PC-9 (cell line): ENCODE results near the gene LMO2.
"Not testable (repeated sequence)": the region's sequence is repeated elsewhere in the genome, so short reads cannot be mapped to it uniquely, and the experiment has no call there.

Source experiments
- CTCF ChIP-seq: fragments of 200-600 bp; sonication (generic); conservative IDR thresholded peaks from 2 replicates; pipeline ENCODE4 v1.6.1; 2017; ENCODE audit warnings: mixed run types, antibody characterized with exemption, mild to moderate bottlenecking, moderate library complexity
- EZH2 ChIP-seq: fragments of 200-600 bp; sonication (generic); IDR thresholded peaks from 2 replicates; pipeline ENCODE4 v1.8.0; 2017; ENCODE audit warnings: antibody characterized with exemption, low read depth

- TF ChIP-seq EZH2, CTCF: not testable (repeated sequence)
These were observed 40.0 kb upstream of the LMO2 start for GRCh38 chr11:33931739-33932366.
